ENCODE results near the gene STK38L. TPM values are rescaled to one million over a fixed set of nuclear protein-coding genes. Genes with fewer than 3 reads are reported as not detected.

Gene STK38L
- polyA plus RNA-seq, 2 of the 4 experiments (the other 2 are of a cell fraction), result 17.3 to 32.2 TPM

GRCh38 chr12:27272373-27273028, 28.4 kb downstream of the STK38L start:
- ChIA-PET POLR2A (no interaction called here), CTCF (interaction anchor here (0.7 to 1.4 kb wide), 3 partner anchors 19 to 27 kb away, joined by 3 to 4 read pairs (median 4); no protein-coding TSS in a partner anchor)
- FAIRE-seq (no peak), DNase-seq (ENCODE audit: low read depth in 1 of 2, low spot score in 1 of 2) (no peak), ATAC-seq (no peak)
- peak overlapping the region; percentile 25; the same call in 2 of the 3 replicates for H3K4me2 ChIP-seq
- H3K4me1 ChIP-seq, result peaks cover 16% of the 10 kb centered on the region
- H3K9me3 ChIP-seq, result no peaks in the 10 kb centered on the region
- H3K4me3 ChIP-seq, result no peak overlapping the region
- no peak for TF ChIP-seq ESRRA (IDR thresholded peaks at IDR 0.05; ENCODE audit: borderline replicate concordance, low read length)
- WGBS (ENCODE audit: missing lambda C conversion rate), result 61% methylated on average over 2 of the region's 2 CpGs
- no peak overlapping the region for H3K27ac ChIP-seq

GRCh38 chr12:27273114-27273513, 29.0 kb downstream of the STK38L start:
- 84% methylated on average over 5 of the region's 5 CpGs for WGBS (ENCODE audit: missing lambda C conversion rate)
- Histone ChIP-seq H3K27ac (no peak overlapping the region), H3K4me3 (no peak overlapping the region), H3K9me3 (no peaks in the 10 kb centered on the region), H3K4me1 (peaks cover 22% of the 10 kb centered on the region), H3K4me2 (no peak overlapping the region)
- ChIA-PET CTCF (no interaction called here), POLR2A (no interaction called here)
- ATAC-seq (no peak), FAIRE-seq (no peak), DNase-seq (ENCODE audit: low read depth in 1 of 2, low spot score in 1 of 2) (no peak)
- TF ChIP-seq HOXB13 (CRISPR knock-in tag; IDR thresholded peaks at IDR 0.05; ENCODE audit: low read depth) (no peak), REST (IDR thresholded peaks at IDR 0.05) (no peak), RARB (CRISPR knock-in tag; IDR thresholded peaks at IDR 0.05) (no peak), RFX5 (IDR thresholded peaks at IDR 0.05) (no peak), BCL3 (IDR thresholded peaks at IDR 0.05) (no peak), ZSCAN20 (CRISPR knock-in tag; IDR thresholded peaks at IDR 0.05) (no peak), RNF2 (IDR thresholded peaks at IDR 0.05; ENCODE audit: borderline replicate concordance, low read depth) (no peak), CHD2 (IDR thresholded peaks at IDR 0.05; ENCODE audit: low read length, partially characterized antibody) (no peak), ATOH8 (CRISPR knock-in tag; IDR thresholded peaks at IDR 0.05; ENCODE audit: low read depth) (no peak), MAFK (IDR thresholded peaks at IDR 0.05; ENCODE audit: partially characterized antibody) (no peak)

DNA sequence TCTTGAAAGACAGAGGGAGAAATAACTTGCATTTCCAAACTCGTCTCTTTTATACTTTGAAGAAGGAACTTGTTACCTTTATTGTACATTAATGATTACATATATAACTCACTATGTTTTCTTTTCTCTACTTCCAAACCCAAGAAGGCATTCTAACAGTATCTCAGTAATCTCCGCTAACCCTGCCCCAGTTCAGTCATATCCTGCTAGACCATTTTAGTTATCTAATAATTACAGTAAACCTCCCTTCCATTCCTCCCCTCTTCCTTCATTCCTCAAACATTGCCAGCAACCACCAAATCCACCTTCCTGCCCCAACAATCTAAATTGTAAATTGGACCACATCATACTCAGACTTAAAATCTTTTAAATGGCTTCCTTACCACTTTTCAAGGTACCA, 30.6 kb downstream of the STK38L start:
- no peak overlapping the region for H3K27ac ChIP-seq
- H3K4me3 ChIP-seq, result no peak overlapping the region
- CTCF ChIA-PET, result no interaction called here
- DNase-seq (ENCODE audit: low read depth in 1 of 2, low spot score in 1 of 2) (no peak), FAIRE-seq (no peak), ATAC-seq (no peak)
- no peak overlapping the region for H3K4me2 ChIP-seq
- no peaks in the 10 kb centered on the region for H3K9me3 ChIP-seq
- 86% methylated on average over 2 of the region's 2 CpGs for WGBS (ENCODE audit: missing lambda C conversion rate)
- TF ChIP-seq, protein P1, sequence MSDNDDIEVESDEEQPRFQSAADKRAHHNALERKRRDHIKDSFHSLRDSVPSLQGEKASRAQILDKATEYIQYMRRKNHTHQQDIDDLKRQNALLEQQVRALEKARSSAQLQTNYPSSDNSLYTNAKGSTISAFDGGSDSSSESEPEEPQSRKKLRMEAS (IDR thresholded peaks at IDR 0.05), result no peak
- TF ChIP-seq GATA3 (IDR thresholded peaks at IDR 0.05; ENCODE audit: borderline replicate concordance), result no peak
- TF ChIP-seq EHF (CRISPR knock-in tag; IDR thresholded peaks at IDR 0.05), result no peak
- TF ChIP-seq BHLHE40 (IDR thresholded peaks at IDR 0.05; ENCODE audit: low read depth, low read length), result no peak
- no peak for TF ChIP-seq MAZ (IDR thresholded peaks at IDR 0.05; ENCODE audit: borderline replicate concordance, low read depth, low read length)
- no peak for TF ChIP-seq POLR2AphosphoS2 (conservative IDR thresholded peaks at IDR 0.05; ENCODE audit: low read length)
- POLR2A ChIA-PET, result no interaction called here
- H3K4me1 ChIP-seq, result peaks cover 25% of the 10 kb centered on the region

Measured in A549 (cell line).